Spleen (tissue), 7 donors: ENCODE measurements around the gene CXCR6.

Experiments used
- POLR2A ChIP-seq, 3 donors: fragments of 450-650 bp; IDR thresholded peaks; one replicate each; pipeline ENCODE4 v1.5.1; 2017; ENCODE audit warnings: antibody characterized with exemption in 3 of 3, mild to moderate bottlenecking in 1 of 3
- POLR2AphosphoS5 ChIP-seq, 3 donors: sonication (generic); formaldehyde crosslinking; IDR thresholded peaks; one replicate each; pipeline ENCODE4 v1.5.1; 2017; ENCODE audit warnings: antibody characterized with exemption in 3 of 3
- TF ChIP-seq, protein P1 (sequence below), 11 experiments: fragments of 200-600 bp in 7 of 11; fragments of 450-650 bp in 4 of 11; sonication (generic) in 4 of 11; IDR thresholded peaks in 8 of 11; conservative IDR thresholded peaks in 3 of 11; 1 replicate in 7 of 11; 2 replicates in 4 of 11; pipeline versions ENCODE4 v1.4.0 to v1.8.0; 2016 to 2021; ENCODE audit warnings: antibody characterized with exemption in 11 of 11, inconsistent platforms in 4 of 11, mild to moderate bottlenecking in 1 of 11
- donor health status: DM: no; HTN: no; CAD: no; lungs with moderate emphysema.
- donor health status: DM: no; HTN: no; CAD: no.
- donor health status: DM: no; HTN: no; CAD: no.

DNA sequence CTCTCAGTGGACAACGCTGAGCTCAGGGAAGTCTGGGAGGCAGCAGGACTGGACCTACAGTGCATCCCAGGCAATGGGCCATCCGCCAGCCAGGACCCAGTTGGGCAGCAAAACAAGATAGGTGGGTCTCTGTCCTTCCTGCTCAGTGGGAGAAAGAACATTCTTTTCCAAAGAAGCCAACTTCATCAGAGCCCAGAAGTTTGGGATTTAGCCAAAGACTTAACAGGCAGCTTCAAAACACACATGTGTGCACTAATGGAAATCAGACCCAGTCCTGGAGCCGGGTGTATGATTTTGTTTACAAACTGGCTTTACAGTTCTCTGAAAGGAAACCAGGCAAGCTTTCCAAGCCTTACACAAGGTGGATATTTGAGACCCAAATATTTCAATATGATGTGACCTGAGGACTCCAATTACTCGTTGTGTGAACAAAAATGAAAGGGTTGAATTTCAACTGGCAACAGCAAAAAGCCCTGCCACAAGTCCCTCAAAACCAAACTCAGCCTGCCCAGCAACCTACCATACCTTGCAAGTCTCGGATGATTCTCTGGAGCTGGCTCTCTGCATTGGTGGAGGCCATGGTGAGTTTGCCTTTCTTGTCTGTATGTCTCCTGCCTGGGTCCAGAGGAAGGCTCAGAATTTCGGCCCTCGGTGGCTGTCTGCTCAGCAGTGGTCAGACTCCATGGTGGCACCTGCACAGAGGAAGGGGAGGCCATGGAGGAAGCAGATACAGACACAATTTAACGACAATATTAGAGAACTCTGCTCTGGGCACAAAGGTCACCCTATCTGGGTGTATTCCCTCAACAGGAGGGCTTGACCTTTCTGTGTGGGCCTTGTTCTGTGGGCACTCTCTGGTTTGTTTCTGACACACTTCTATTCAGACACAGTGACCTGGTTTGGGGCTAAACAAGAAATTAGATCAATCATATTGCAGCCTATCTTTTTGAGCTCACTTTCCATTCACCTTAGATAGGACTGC lies 41.4 kb downstream of the CXCR6 start:
- TF ChIP-seq, protein P1, sequence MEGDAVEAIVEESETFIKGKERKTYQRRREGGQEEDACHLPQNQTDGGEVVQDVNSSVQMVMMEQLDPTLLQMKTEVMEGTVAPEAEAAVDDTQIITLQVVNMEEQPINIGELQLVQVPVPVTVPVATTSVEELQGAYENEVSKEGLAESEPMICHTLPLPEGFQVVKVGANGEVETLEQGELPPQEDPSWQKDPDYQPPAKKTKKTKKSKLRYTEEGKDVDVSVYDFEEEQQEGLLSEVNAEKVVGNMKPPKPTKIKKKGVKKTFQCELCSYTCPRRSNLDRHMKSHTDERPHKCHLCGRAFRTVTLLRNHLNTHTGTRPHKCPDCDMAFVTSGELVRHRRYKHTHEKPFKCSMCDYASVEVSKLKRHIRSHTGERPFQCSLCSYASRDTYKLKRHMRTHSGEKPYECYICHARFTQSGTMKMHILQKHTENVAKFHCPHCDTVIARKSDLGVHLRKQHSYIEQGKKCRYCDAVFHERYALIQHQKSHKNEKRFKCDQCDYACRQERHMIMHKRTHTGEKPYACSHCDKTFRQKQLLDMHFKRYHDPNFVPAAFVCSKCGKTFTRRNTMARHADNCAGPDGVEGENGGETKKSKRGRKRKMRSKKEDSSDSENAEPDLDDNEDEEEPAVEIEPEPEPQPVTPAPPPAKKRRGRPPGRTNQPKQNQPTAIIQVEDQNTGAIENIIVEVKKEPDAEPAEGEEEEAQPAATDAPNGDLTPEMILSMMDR (IDR thresholded peaks at IDR 0.05 in 8 of 11, conservative IDR thresholded peaks at IDR 0.05 in 3 of 11): no peak
- TF ChIP-seq POLR2AphosphoS5 (IDR thresholded peaks at IDR 0.05) (no peak), POLR2A (IDR thresholded peaks at IDR 0.05) (no peak)
